H1 (cell line): ENCODE results near the gene FBXL16. TPM values are rescaled to one million over a fixed set of nuclear protein-coding genes. Genes with fewer than 3 reads are reported as not detected.
A peak's percentile ranks its signal among the peaks of the same experiment; 100 is the strongest.

Source experiments
- BACH1 ChIP-seq: IDR thresholded peaks from 2 replicates; pipeline ENCODE4 v1.6.1; 2012; ENCODE audit warnings: low read length, improper control_type of control experiment
- CBX8 ChIP-seq: fragments of 300-800, 300-1000 bp; sonication (generic); IDR thresholded peaks from 2 replicates; pipeline ENCODE4 v1.7.1; 2016; ENCODE audit warnings: low read depth, low read length, borderline replicate concordance
- CHD2 ChIP-seq: IDR thresholded peaks from 2 replicates; pipeline ENCODE4 v1.6.1; 2012; ENCODE audit warnings: low read length, improper control_type of control experiment
- FOSL1 ChIP-seq: IDR thresholded peaks from 2 replicates; pipeline ENCODE4 v1.6.1; 2011; ENCODE audit warnings: mild to moderate bottlenecking, low read depth, low read length, moderate library complexity; ENCODE audit not compliant: insufficient read depth
- GTF2F1 ChIP-seq: IDR thresholded peaks from 2 replicates; pipeline ENCODE4 v1.6.1; 2012; ENCODE audit warnings: low read depth, low read length, improper control_type of control experiment, borderline replicate concordance
- HDAC2 ChIP-seq, 2 experiments: fragments of 300-600 bp in 1 of 2; sonication (generic) in 1 of 2; IDR thresholded peaks; 2 replicates each; pipeline ENCODE4 v1.6.1; 2011 to 2012; ENCODE audit warnings: low read depth in 2 of 2, low read length in 2 of 2, mild to moderate bottlenecking in 2 of 2, moderate library complexity in 2 of 2, borderline replicate concordance in 1 of 2, inconsistent platforms in 1 of 2
- KDM1A ChIP-seq: fragments of 200-600, 300-600 bp; sonication (generic); IDR thresholded peaks from 2 replicates; pipeline ENCODE4 v1.7.1; 2016; ENCODE audit warnings: mild to moderate bottlenecking, low read length, borderline replicate concordance
- KDM5A ChIP-seq: fragments of 200-600 bp; IDR thresholded peaks from 2 replicates; pipeline ENCODE4 v1.7.1; 2012; ENCODE audit warnings: mild to moderate bottlenecking, low read length, inconsistent platforms, mixed read lengths
- MAFK ChIP-seq: IDR thresholded peaks from 2 replicates; pipeline ENCODE4 v1.6.1; 2012; ENCODE audit warnings: low read depth, mild to moderate bottlenecking, improper control_type of control experiment, low read length
- NRF1 ChIP-seq: IDR thresholded peaks from 2 replicates; pipeline ENCODE4 v1.6.1; 2011; ENCODE audit warnings: mild to moderate bottlenecking, low read depth, low read length, improper control_type of control experiment
- PHF8 ChIP-seq: fragments of 200-600 bp; sonication (generic); conservative IDR thresholded peaks from 2 replicates; pipeline ENCODE4 v1.7.1; 2012; ENCODE audit warnings: low read depth, mild to moderate bottlenecking, inconsistent platforms, low read length, moderate library complexity
- POU5F1 ChIP-seq: IDR thresholded peaks from 2 replicates; pipeline ENCODE4 v1.6.1; 2011; ENCODE audit warnings: low read depth, mild to moderate bottlenecking, low read length, moderate library complexity
- RFX5 ChIP-seq: IDR thresholded peaks from 2 replicates; pipeline ENCODE4 v1.6.1; 2011; ENCODE audit warnings: low read depth, low read length, improper control_type of control experiment, borderline replicate concordance
- RNF2 ChIP-seq: fragments of 200-900, 300-1000 bp; sonication (generic); IDR thresholded peaks from 2 replicates; pipeline ENCODE4 v1.7.1; 2016; ENCODE audit warnings: borderline replicate concordance, low read depth, mild to moderate bottlenecking, antibody characterized with exemption, low read length; ENCODE audit not compliant: poor library complexity, severe bottlenecking; ENCODE audit errors: missing control alignments
- SIX5 ChIP-seq: IDR thresholded peaks from 2 replicates; pipeline ENCODE4 v1.6.1; 2011; ENCODE audit warnings: mild to moderate bottlenecking, low read depth, low read length
- SP1 ChIP-seq: IDR thresholded peaks from 2 replicates; pipeline ENCODE4 v1.6.1; 2011; ENCODE audit warnings: low read depth, low read length
- SP4 ChIP-seq: IDR thresholded peaks from 2 replicates; pipeline ENCODE4 v1.6.1; 2012; ENCODE audit warnings: low read length, inconsistent platforms
- SUZ12 ChIP-seq: fragments of 200-600 bp; sonication (generic); IDR thresholded peaks from 2 replicates; pipeline ENCODE4 v1.6.1; 2012; ENCODE audit warnings: mild to moderate bottlenecking, inconsistent platforms, low read length, moderate library complexity, mixed read lengths
- USF2 ChIP-seq: IDR thresholded peaks from 2 replicates; pipeline ENCODE4 v1.6.1; 2011; ENCODE audit warnings: low read length, improper control_type of control experiment
- polyA plus RNA-seq, 7 experiments: library from polyadenylated mRNA; depleted of rRNA in 3 of 7; stranded (reverse) in 5 of 7; unstranded in 2 of 7; fragments of >200 nt in 5 of 7; fragments of 200-250 nt in 2 of 7; gene quantifications; 1 replicate in 5 of 7; 2 replicates in 1 of 7; 4 replicates in 1 of 7; pipeline versions ENCODE4 v1.2.1 to v1.2.3, GENCODE V29; 2011 to 2013; ENCODE audit warnings: missing spikeins in 2 of 7, mixed read lengths in 2 of 7
- total RNA-seq: library from RNA; stranded (reverse); fragmentation: NEBNext Ultra II Directional; extraction: Animal tissue kit (Norgen Biotek cat#: 25700); gene quantifications from 2 replicates; pipeline ENCODE4 v1.2.1, GENCODE V29; 2021
- TF ChIP-seq, protein P1 (sequence below): IDR thresholded peaks from 2 replicates; pipeline ENCODE4 v1.6.1; 2012; ENCODE audit warnings: low read length, inconsistent platforms

The FBXL16 gene
- total and polyA plus RNA-seq, 2 of the 8 experiments (the other 6 are each of a cell fraction or from before 2014, with no cell fraction given), result 12.5 to 12.8 TPM

GRCh38 chr16:720990-721764 lies 15.6 kb upstream of the FBXL16 start, which contains the start of gene ANTKMT (continued):
- no peak for TF ChIP-seq CBX8
- no peak for TF ChIP-seq POU5F1
- no peak for TF ChIP-seq SP1
- TF ChIP-seq RNF2, result no peak
- TF ChIP-seq BACH1, result no peak
- peak; percentile 75; the same call in 1 of the 2 replicates for TF ChIP-seq KDM5A
- peak; percentile 99 for TF ChIP-seq PHF8
- no peak for TF ChIP-seq SUZ12
- TF ChIP-seq NRF1, result no peak
- no peak for TF ChIP-seq MAFK
- no peak for TF ChIP-seq SP4
- TF ChIP-seq, protein P1, sequence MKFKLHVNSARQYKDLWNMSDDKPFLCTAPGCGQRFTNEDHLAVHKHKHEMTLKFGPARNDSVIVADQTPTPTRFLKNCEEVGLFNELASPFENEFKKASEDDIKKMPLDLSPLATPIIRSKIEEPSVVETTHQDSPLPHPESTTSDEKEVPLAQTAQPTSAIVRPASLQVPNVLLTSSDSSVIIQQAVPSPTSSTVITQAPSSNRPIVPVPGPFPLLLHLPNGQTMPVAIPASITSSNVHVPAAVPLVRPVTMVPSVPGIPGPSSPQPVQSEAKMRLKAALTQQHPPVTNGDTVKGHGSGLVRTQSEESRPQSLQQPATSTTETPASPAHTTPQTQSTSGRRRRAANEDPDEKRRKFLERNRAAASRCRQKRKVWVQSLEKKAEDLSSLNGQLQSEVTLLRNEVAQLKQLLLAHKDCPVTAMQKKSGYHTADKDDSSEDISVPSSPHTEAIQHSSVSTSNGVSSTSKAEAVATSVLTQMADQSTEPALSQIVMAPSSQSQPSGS, result peak; percentile 21; the same call in 1 of the 2 replicates
- TF ChIP-seq KDM1A, result no peak
- TF ChIP-seq USF2, result no peak
- no peak for TF ChIP-seq FOSL1
- no peak for TF ChIP-seq HDAC2 (IDR thresholded peaks at IDR 0.05; ENCODE audit: borderline replicate concordance in 1 of 2, low read depth in 2 of 2, low read length in 2 of 2)
- no peak for TF ChIP-seq RFX5
- TF ChIP-seq GTF2F1, result no peak
- no peak for TF ChIP-seq CHD2
- TF ChIP-seq SIX5, result no peak
